Endothelial cell of umbilical vein (primary cell): Measurements from ENCODE around the gene STK39. TPM values are rescaled to one million over a fixed set of nuclear protein-coding genes. Genes with fewer than 3 reads are reported as not detected.

Source experiments
- BruUV-seq: library from RNA; stranded (reverse); fragments of 400-500 nt; replicated peaks from 2 replicates; lab custom pipeline; 2021; lab: Mats Ljungman, UMichigan
- CTCF ChIA-PET: fragments of 300-600, 350-600 bp; sonication (Branson Sonifier 250); formaldehyde crosslinking; loops from one replicate; lab custom pipeline; 2021; ENCODE audit warnings: antibody characterized with exemption, inconsistent platforms; lab: Charles Lee
- POLR2A ChIA-PET: fragments of 300-600, 350-600 bp; sonication (Branson Sonifier 250); formaldehyde crosslinking; loops from one replicate; lab custom pipeline; 2021; ENCODE audit warnings: antibody characterized with exemption, inconsistent platforms; lab: Charles Lee
- DNase-seq: peaks from one replicate; pipeline ENCODE4 v3.0.0-alpha.2; 2011; ENCODE audit warnings: low read depth, low spot score
- FAIRE-seq: peaks from 2 replicates; lab custom pipeline; 2011; peaks lifted over from hg19 to GRCh38; lab: Jason Lieb, UNC
- H2AFZ ChIP-seq: 2 replicates; pipeline ENCODE4 v1.6.0; 2012; ENCODE audit warnings: low read depth, low read length, control low read depth, inconsistent platforms
- H3K27ac ChIP-seq: 2 replicates; pipeline ENCODE4 v1.5.1; 2011; ENCODE audit warnings: low read depth, mild to moderate bottlenecking, control low read depth, low read length, moderate library complexity; ENCODE audit not compliant: insufficient read depth
- H3K27me3 ChIP-seq, 2 experiments: 2 replicates each; pipeline versions ENCODE4 v1.6.0 to v1.6.1; 2011; ENCODE audit warnings: low read length in 2 of 2, mixed read lengths in 1 of 2; ENCODE audit not compliant: control insufficient read depth in 2 of 2, insufficient read depth in 2 of 2
- H3K36me3 ChIP-seq, 2 experiments: 2 replicates in 1 of 2; 3 replicates in 1 of 2; pipeline ENCODE4 v1.5.1; 2011; ENCODE audit warnings: low read length in 2 of 2, mild to moderate bottlenecking in 1 of 2, moderate library complexity in 1 of 2; ENCODE audit not compliant: control insufficient read depth in 2 of 2, insufficient read depth in 2 of 2; ENCODE audit errors: extremely low read depth in 1 of 2
- H3K4me1 ChIP-seq: 3 replicates; pipeline ENCODE4 v1.5.1; 2011; ENCODE audit warnings: mild to moderate bottlenecking, low read length; ENCODE audit not compliant: control insufficient read depth, insufficient read depth; ENCODE audit errors: extremely low read depth
- H3K4me2 ChIP-seq: 2 replicates; pipeline ENCODE4 v1.6.1; 2011; ENCODE audit warnings: low read length, control low read depth, mixed read lengths; ENCODE audit not compliant: insufficient read depth
- H3K4me3 ChIP-seq, 3 experiments: fragments of 200-600 bp in 1 of 3; sonication (generic), shearing (Covaris generic) in 1 of 3; replicated peaks in 1 of 3; 2 replicates each; pipeline ENCODE4 v1.5.1; 2011 to 2016; ENCODE audit warnings: control low read depth in 3 of 3, low read length in 3 of 3, mild to moderate bottlenecking in 2 of 3, inconsistent platforms in 1 of 3, low read depth in 1 of 3, moderate library complexity in 1 of 3; ENCODE audit not compliant: insufficient read depth in 1 of 3
- H3K79me2 ChIP-seq: 2 replicates; pipeline ENCODE4 v1.6.0; 2012; ENCODE audit warnings: low read length, inconsistent platforms; ENCODE audit not compliant: control insufficient read depth, insufficient read depth
- H3K9ac ChIP-seq: replicated peaks from 2 replicates; pipeline ENCODE3; 2011; ENCODE audit warnings: low read length, control low read depth; ENCODE audit not compliant: insufficient read depth; ENCODE audit errors: extremely low read depth
- H3K9me1 ChIP-seq: replicated peaks from 3 replicates; pipeline ENCODE4 v1.6.0; 2011; ENCODE audit warnings: mild to moderate bottlenecking, low read length; ENCODE audit not compliant: control insufficient read depth, insufficient read depth; ENCODE audit errors: extremely low read depth
- H3K9me3 ChIP-seq: replicated peaks from 2 replicates; pipeline ENCODE4 v1.5.1; 2012; ENCODE audit warnings: low read length, inconsistent platforms; ENCODE audit not compliant: control insufficient read depth, insufficient read depth
- H4K20me1 ChIP-seq: replicated peaks from 2 replicates; pipeline ENCODE3; 2011; ENCODE audit warnings: mild to moderate bottlenecking, low read length; ENCODE audit not compliant: control insufficient read depth, insufficient read depth; ENCODE audit errors: extremely low read depth
- CTCF ChIP-seq, 2 donors: IDR thresholded peaks; 1 replicate in 1 of 2; 2 replicates in 1 of 2; pipeline ENCODE4 v1.5.1; 2011; ENCODE audit warnings: low read length in 2 of 2, mild to moderate bottlenecking in 2 of 2, moderate library complexity in 2 of 2, control low read depth in 1 of 2, inconsistent platforms in 1 of 2, low read depth in 1 of 2; ENCODE audit not compliant: insufficient read depth in 1 of 2; ENCODE audit errors: extremely low read depth in 1 of 2
- EZH2 ChIP-seq: IDR thresholded peaks from 2 replicates; pipeline ENCODE4 v1.6.1; 2012; ENCODE audit warnings: borderline replicate concordance, low read depth, mild to moderate bottlenecking, moderate library complexity, low read length, inconsistent platforms; ENCODE audit not compliant: severe bottlenecking
- FOS ChIP-seq: IDR thresholded peaks from 2 replicates; pipeline ENCODE4 v1.6.1; 2011; ENCODE audit warnings: mild to moderate bottlenecking, low read length, moderate library complexity, borderline replicate concordance; ENCODE audit not compliant: insufficient read depth
- GATA2 ChIP-seq: IDR thresholded peaks from 2 replicates; pipeline ENCODE4 v1.7.0; 2011; ENCODE audit warnings: low read depth, mild to moderate bottlenecking, moderate library complexity, mixed read lengths, low read length; ENCODE audit not compliant: insufficient read length, insufficient read depth
- JUN ChIP-seq: IDR thresholded peaks from 2 replicates; pipeline ENCODE4 v1.6.1; 2011; ENCODE audit warnings: borderline replicate concordance, low read depth; ENCODE audit not compliant: insufficient read length, insufficient read depth
- MAX ChIP-seq: IDR thresholded peaks from 2 replicates; pipeline ENCODE4 v1.6.1; 2011; ENCODE audit not compliant: insufficient read depth, insufficient read length
- MYC ChIP-seq: IDR thresholded peaks from one replicate; pipeline ENCODE4 v1.6.1; 2011; ENCODE audit warnings: mild to moderate bottlenecking, low read depth, low read length
- POLR2A ChIP-seq: IDR thresholded peaks from 2 replicates; pipeline ENCODE4 v1.6.1; 2012; ENCODE audit warnings: low read depth, mild to moderate bottlenecking, control low read depth, low read length
- POLR2AphosphoS5 ChIP-seq: IDR thresholded peaks from 2 replicates; pipeline ENCODE4 v1.6.1; 2012; ENCODE audit warnings: low read depth, mild to moderate bottlenecking, control low read depth, low read length, moderate library complexity; ENCODE audit not compliant: insufficient read depth
- dilution Hi-C: fragments of 300-500 bp; cut with MboI; formaldehyde crosslinking; loops from one replicate; pipeline ENCODE4 v1.15.0; 2019; ENCODE audit warnings: low sequenced_read_pairs; ENCODE audit not compliant: extremely low pct_ligation_motif_present
- intact Hi-C: fragments of 100-400 bp; cut with micrococcal nuclease; formaldehyde crosslinking; loops from one replicate; pipeline ENCODE4 v1.10.0; 2022
- polyA plus RNA-seq, 4 experiments: library from polyadenylated mRNA; depleted of rRNA in 3 of 4; stranded (reverse) in 3 of 4; unstranded in 1 of 4; fragments of >200 nt; gene quantifications; 2 replicates each; pipeline versions ENCODE4 v1.2.1 to v1.2.3, GENCODE V29; 2011 to 2012; ENCODE audit warnings: missing spikeins in 1 of 4
- total RNA-seq: library from RNA; stranded (reverse); gene quantifications from 2 replicates; pipeline ENCODE4 v1.2.3, GENCODE V29; 2021

The STK39 gene
- total and polyA plus RNA-seq, 2 donors (not counting 3 experiments of a cell fraction or from before 2014, with no cell fraction given) = 4.6 to 13.1 TPM

- Histone ChIP-seq H3K4me1 (no peaks in the 10 kb centered on the region), H2AFZ (no peak overlapping the region), H3K9me3 (no peaks in the 10 kb centered on the region), H3K27me3 (no peaks in the 10 kb centered on the region), H3K79me2 (peaks cover 8% of the 10 kb centered on the region), H3K9ac (no peak overlapping the region), H3K9me1 (no peaks in the 10 kb centered on the region), H4K20me1 (no peaks in the 10 kb centered on the region), H3K27ac (no peak overlapping the region), H3K4me2 (no peak overlapping the region), H3K36me3 (no peaks in the 10 kb centered on the region), H3K4me3 (no peak overlapping the region)
- no TSS peak for BruUV-seq
- dilution Hi-C loops (no loop called here), intact Hi-C loops (no loop called here)
- DNase-seq (no peak), FAIRE-seq (no peak)
- CTCF ChIA-PET = interaction anchor here (1.1 to 1.3 kb wide), 3 partner anchors 9 to 17 kb away, joined by 3 read pairs; no protein-coding TSS in a partner anchor
- TF ChIP-seq FOS (no peak), POLR2A (no peak), JUN (no peak), POLR2AphosphoS5 (no peak), MYC (no peak), MAX (no peak), EZH2 (no peak), CTCF (IDR thresholded peaks at IDR 0.05; ENCODE audit: extremely low read depth in 1 of 2, insufficient read depth in 1 of 2, low read depth in 1 of 2, low read length in 2 of 2) (no peak), GATA2 (no peak)
- POLR2A ChIA-PET = no interaction called here
These were observed 46.3 kb downstream of the STK39 start for GRCh38 chr2:168200930-168201583.
